HG03342 (cell line): ENCODE data around the gene COX20.

Source experiments
- ATAC-seq: cut with Tn5 transposase; IDR thresholded peaks from one replicate; pipeline ENCODE4 v1.9.1; 2021; ENCODE audit warnings: mild to moderate bottlenecking, moderate library complexity; ENCODE audit not compliant: unreplicated experiment

Gene COX20

GRCh38 chr1:244850896-244851295 lies 15.4 kb downstream of the COX20 start:
- ATAC-seq: no peak

GRCh38 chr1:244851546-244852231 lies 16.2 kb downstream of the COX20 start:
- ATAC-seq: no peak

GRCh38 chr1:244852694-244853093 lies 17.2 kb downstream of the COX20 start:
- no peak for ATAC-seq

DNA sequence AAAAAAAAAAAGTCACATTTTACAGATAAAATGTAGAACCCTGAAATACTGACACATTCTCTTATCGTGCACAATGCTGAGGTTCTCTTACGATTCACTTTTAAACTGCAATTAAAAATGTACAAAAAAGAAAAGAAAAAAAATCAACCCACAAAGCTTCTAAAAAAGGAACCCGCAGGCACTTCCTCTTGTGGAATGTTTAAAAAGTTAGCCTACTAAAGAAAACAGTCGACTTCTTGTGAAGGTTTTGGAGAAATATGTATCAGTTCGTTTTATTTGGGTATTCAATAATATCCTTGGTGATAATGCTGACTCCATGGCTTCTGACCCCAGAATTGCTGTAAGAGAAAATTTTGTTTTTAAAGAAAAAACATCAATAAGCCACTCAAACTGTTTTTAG lies 18.7 kb downstream of the COX20 start:
- ATAC-seq: no peak

DNA sequence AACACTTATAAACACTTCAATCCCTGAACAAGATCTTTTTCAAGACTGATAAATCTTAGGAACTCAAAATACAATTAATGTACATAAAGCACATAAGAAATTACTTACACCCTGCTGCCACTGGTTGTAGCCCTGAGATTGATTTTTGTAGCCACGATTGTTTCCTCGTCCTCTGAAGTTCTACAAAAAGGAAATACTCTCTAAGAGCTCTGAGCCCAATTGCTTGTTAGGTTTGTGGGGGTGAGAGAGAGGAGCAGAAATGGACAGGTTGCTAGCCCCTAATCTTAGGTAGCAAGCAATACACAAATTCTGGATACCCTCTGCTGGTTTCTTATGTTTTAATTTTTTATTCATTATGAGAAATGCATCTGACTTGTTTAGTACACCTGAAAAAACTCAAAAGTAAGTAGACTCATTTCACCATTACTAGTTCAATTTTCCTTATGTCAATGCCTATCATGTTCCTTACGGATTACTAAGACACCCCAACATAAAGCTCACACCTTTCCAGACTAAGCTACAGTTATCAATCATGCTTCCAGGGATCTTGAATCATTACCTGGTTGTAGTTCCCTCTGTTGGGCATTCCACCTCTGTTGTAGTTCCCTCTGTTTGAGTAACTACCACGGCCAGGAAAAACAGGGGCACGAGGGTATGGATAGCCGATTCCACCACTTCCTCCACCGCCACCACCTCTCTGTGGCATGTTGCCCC lies 19.6 kb downstream of the COX20 start:
- ATAC-seq: no peak

- no peak for ATAC-seq
These were observed 22.3 kb downstream of the COX20 start for GRCh38 chr1:244857761-244858160.

DNA sequence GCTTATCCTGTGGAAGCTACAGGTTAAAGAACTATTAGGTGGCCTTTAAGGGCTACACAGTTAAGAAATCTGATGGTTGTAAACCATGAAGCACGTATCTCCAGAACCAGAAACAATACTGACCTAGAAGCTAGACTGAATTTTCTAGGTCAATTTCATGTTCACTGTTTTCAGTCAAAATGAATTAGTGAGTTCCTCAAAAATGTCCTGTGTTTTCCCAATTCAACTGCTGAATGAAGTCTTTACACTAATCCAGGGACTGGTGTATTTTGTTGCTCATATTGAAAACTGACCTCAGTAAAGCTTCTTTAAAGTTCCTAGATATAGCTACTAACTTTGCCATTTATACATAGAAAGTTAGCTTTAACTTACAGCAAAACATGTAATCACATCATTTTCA lies 22.9 kb downstream of the COX20 start:
- no peak for ATAC-seq

GRCh38 chr1:244860078-244860477 lies 24.6 kb downstream of the COX20 start:
- ATAC-seq: no peak

DNA sequence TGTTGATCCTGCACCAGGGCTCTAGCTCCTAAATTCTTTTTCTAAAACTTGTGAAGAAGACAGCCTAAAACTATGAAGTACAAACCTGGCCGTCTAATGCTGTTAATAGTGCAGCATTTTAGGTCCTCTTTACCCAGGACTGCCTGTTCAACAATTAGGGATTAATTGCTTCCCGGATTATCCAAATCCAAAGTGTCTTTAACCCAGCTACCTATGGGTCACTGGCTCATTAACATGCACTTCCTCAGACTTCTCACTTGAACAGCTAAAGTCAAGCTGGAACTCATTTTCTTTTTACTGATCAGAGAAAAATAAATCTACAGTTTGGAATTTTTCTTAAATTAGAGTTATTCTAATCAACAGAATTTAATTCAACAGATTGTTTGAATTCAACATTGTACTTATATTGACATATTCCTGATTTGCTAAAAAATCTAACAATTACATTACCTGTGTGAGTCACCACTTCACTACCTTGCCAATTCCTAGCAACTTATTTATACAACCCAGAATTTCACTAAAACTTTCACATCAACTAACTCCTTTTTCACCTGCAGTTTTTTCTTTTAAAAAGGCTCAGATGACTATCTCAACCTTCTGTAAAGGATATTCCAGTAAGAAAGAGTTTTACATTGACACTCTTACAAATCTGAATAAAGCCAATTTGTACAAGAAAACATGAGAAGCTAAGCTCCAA lies 25.6 kb downstream of the COX20 start:
- ATAC-seq: no peak

GRCh38 chr1:244861683-244862082 lies 26.2 kb downstream of the COX20 start:
- no peak for ATAC-seq

DNA sequence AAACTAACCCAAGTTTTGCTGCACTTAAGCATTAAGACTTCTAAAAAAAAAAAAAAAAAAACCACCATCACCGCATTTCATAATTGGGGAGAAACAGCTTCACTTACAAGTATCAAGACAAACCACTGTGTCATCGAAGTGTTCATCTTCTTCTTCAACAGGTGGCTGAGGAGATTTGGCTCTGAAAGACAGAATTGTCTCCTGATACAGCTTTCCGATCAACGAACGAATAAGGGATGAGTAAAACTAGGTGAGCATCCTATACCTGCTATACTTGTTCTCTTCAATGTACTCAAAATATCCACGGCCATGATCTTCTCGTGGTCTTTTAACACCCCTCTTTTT lies 26.9 kb downstream of the COX20 start:
- ATAC-seq: no peak

DNA sequence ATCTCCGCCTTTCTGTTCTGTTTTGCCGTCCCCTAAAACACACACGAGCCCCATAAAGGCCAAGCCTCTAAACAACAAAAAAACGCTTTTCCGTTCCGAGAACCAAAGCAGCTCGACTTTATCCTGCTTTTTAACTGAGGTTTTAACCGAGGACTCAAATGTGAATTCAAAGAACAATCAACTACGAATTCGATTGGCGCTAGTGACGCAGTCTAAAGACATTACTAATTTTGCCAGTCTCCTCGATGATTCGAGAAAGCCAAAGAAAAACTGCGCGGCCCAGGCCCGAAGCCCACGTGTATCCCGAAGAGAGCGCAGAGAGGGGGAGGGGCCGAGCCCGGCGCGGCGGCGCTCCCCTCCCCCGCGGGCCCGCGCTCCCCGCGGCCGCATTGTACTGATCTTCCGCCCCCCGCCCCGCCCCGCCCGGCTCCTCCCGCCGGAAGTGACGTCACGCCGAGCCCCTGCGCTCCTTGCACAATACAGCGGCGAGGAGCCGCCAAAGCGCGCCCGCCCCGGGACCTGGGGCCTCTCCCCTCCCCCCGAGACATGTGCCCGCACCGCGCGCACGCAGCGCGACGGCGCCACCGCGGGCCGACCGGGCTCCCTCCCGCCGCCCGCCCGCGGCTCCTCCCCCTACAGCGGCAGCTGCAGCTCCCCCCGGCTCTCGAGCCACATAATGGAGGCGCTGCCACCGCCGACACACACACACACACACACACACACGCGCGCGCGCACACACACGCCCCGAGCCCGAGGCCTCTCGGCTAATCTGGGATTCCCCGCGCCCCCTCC lies 27.4 kb downstream of the COX20 start:
- ATAC-seq: peak; percentile 54

GRCh38 chr1:244863491-244864252 lies 28.2 kb downstream of the COX20 start:
- ATAC-seq: peak; percentile 6

- peak; percentile 58 for ATAC-seq
These were observed 29.0 kb downstream of the COX20 start, which contains the start of gene HNRNPU for GRCh38 chr1:244864253-244865027. HNRNPU (minus strand) TSS chr1:244864543; CDS start chr1:244864307, 236 bp downstream.

GRCh38 chr1:244865028-244865371 lies 29.5 kb downstream of the COX20 start:
- no peak for ATAC-seq

GRCh38 chr1:244865820-244866219 lies 30.4 kb downstream of the COX20 start:
- ATAC-seq: no peak

GRCh38 chr1:244866355-244866754 lies 30.9 kb downstream of the COX20 start:
- ATAC-seq: no peak

DNA sequence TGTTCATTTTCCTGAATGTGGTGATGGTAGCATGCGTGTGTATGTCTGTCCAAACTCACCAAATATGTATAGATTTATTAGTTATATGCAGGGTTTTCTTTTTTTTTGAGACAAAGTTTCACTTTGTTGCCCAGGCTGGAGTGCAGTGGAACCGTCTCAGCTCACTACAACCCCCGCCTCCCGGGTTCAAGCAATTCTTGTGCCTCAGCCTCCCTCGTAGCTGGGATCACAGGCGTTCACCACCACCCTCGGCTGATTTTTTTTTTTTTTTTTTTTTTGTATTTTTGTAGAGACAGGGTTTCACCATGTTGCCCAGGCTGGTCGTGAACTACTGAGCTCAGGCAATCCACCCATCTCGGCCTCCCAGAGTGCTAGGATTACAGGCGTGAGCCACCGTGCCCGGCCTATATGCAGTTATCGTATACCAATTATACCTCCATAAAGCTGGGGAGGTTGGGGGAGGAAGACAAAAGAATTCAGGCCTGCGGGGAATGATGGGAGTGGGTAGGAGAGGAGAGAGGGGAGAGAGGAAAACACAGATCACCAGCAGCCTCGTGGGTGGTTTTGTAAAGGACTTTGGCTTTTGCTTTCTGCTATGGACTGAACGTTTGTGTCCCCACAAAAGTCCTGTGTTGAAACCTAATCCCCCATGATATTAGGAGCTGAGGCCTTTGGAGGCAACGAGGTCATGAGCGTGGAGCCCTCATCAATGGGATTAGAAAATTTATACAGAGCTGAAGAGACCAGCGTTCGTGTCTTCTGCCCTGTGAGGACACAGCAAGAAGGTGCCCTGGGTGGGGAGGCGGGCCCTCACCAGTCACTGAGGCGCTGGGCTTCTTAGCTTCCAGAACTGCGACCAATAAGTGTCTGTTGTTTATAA lies 33.3 kb downstream of the COX20 start:
- no peak for ATAC-seq

DNA sequence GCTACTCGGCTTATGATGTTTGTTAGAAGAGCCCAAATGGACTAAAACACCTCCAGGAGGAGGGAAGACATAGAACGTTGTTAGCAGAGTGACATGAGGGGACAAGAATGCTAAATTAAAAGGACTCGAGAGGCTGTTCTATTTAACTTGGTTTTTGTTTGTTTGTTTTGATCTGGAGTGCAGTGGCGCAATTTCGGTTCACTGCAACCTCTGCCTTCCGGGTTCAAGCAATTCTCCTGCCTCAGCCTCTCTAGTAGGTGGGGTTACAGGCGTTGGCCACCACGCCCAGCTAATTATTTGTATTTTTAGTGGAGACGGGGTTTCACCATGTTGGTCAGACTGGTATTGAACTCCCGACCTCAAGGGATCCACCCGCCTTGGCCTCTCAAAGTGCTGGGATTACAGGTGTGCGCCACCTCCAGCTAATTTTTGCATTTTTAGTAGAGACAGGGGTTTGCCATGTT lies 33.9 kb downstream of the COX20 start:
- ATAC-seq: no peak
